NCI-H2107 (cell line): ENCODE measurements around the gene ADD1.

Source experiments
- DNase-seq: peaks from one replicate; lab custom pipeline; 2025; lab: John Stamatoyannopoulos, UW

The ADD1 gene

GRCh38 chr4:2820216-2820982 is 23.2 kb upstream of the ADD1 start:
- peak; percentile 68 for DNase-seq

DNA sequence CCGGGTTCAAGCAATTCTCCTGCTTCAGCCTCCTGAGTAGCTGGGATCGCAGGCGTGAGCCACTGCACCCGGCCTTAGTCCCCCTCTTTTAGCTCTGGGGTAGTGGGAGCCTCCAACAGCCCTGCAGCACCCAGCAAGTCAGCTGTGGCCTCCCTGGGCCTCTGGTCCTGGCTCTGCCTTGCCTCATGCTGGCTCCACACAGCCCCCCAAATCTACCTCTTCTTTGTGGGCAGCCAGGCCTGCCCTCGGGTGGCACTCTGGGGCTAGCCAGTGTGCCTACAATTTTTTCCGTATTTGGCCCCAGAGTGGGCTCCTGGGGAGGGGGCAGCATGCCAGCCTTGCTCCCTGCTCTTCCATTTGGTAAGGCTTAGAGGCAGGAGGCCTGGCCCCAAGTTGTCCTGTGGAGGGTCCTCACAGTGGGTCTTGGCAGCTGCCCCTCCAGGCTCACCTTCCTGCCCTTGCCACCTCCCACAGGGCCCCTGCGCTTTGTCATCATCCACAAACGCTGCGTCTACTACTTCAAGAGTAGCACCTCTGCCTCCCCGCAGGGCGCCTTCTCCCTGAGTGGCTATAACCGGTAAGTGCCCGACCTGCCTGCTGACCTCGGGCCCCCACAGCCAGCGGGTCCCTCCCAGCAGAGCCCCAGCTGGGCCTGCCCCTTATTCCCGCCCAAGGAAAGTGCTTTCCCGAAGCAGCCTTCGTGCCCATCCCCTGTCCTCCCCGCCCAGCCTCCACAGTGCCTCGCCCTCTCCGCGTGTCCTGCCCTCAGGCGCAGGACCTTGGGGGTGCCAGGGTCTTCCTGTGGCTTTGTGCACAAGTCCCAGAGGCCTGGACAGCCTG is 21.0 kb upstream of the ADD1 start:
- no peak for DNase-seq

- DNase-seq: no peak
Observed at GRCh38 chr4:2823301-2823670, 20.4 kb upstream of the ADD1 start.

DNA sequence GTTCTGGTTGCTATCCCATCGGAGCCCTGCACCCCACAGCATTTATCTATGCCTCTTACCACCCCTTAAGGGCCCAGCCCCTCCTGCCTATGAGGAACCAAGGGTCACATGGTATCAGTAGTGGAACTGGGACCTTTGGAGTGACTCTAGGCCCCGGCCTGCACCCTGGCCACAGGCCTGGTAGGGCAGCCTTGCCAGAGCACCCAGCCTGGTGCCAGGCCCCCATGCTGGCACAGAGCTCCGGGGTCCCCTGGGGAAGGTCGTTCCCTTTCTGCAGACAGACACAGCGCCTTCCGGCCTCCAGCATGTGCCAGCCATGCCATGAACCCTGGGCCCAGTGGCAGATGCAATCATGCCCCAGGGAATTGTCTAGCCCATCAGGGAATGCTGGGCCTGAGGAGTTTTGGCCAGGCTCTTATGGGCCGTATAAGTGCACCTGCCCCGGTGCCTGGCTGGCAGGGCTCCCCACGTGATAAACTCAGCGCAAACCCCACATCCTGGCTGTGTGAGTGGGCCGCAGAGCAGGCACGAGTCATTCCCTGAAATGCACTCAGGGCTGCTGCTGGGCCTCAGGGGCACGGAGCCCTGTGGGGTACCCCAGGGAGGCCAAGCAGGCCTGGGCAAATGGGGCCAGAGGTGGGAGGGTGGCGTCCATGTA is 19.8 kb upstream of the ADD1 start:
- no peak for DNase-seq

DNA sequence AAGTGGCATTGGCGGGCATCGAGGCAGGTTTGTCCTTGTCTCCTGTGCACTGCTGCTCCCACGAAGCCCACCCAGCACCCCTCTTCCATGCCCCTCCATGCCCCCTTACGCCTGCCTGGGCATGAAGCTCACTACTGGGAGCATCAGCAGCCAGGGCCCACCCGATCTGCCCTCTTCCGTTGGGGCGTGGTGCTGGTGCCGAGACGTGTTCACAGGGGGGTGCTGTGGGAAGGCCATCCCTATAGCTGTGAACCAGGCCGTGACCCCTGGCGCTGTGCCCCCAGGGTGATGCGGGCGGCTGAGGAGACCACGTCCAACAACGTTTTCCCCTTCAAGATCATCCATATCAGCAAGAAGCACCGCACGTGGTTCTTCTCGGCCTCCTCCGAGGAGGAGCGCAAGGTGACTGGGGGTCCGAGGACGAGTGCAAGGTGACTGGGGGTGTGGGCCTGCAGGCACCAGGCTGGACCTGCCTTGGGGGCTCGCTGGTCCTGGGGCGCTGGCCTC is 19.3 kb upstream of the ADD1 start:
- no peak for DNase-seq

DNA sequence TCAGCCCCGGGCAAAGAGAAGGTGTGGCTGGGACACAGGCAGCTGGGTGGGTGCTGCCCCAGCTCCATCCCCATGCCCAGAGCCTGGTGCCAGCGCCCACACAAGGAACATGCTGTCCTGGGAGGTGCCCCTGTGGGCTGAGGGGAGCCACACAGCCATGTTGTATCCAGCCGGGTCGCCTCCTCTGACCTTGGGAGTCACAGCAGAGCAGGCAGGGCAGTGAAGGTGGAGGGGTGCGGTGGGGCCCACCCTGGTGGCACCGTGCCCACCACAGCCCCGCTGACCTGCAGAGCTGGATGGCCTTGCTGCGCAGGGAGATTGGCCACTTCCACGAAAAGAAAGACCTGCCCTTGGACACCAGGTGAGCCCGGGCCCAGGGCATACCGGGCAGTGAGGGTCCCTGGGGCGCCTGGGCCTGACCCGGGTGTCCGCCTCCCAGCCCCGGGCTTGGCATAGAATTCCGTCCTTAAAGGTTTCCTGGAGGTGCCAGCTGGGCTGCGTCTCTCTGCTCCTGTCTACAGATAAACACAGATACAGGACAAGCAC is 18.7 kb upstream of the ADD1 start:
- no peak for DNase-seq

GRCh38 chr4:2825740-2826139 is 17.9 kb upstream of the ADD1 start:
- no peak for DNase-seq

DNA sequence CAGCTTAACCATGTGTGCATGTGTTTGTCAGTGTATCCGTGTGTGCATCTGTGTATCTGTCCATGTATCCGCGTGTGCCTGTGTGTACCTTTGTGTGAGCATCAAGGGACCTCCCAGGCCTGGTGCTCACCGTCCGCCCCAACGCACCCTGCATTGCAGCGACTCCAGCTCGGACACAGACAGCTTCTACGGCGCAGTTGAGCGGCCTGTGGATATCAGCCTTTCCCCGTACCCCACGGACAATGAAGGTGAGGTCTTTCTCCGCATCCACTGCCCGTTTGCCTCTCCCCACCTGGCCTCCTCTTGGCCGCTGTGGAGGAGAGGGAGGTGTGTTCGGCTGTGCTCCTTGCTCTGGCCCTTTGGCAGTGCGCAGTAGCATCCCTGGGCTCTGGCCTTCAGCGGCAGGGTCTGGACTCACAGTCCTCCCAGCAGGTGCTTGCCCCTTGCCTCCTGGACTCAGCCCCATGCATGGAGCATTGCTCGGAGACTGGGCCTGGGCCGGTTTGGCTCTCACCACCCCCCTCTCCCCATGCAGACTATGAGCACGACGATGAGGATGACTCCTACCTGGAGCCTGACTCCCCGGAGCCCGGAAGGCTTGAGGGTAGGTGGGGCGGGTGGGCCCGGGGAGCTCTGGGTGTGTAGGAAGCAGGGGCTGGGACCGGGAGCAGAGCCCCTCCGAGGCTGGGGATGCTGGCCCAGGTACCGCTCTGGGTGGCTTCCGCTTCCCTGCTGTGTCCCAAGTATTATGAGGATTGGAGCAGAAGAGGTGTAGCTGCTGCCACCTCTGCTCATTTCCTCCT is 16.4 kb upstream of the ADD1 start:
- no peak for DNase-seq

DNA sequence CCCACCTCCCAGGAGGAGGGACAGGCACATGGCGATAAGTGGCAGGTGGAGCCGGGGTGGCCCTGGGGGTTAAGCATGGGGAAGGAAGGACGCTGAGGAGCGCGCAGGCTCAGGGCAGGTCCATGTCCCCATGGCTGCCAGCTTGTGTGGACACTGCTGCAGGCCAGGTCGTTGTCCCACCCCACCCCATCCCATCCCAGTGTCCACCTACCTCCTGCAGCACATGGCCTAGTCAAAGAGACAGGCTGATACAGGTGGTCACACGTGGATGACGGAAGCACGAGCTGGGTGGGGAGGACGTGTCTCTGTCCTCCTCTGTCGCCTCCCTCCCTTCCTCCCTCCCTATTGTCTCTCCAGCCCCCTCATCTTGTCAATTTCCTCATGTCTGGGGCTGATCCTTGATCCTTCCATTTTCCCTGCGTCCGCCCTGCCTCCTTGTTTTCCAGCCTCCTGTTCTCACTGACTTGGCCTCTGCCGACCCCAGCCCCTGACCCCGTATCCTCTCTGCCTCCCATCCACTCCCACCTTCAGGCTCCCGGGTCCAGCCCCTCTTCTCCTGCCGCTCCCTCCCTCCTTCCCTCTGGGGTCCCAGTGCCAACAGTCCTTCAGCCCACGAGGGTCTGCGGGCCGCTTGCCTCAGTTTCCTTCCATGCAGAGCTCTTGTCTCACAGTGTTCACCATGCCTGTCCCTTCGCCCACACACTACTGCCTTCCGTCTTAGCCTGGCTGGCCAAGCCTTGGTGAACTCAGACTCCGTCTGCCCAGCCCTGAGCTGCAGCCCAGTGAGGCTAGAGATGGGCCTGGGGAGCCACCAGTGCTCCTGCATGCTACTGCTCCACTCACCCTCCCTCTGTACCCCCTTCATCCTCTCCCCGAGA is 15.5 kb upstream of the ADD1 start:
- no peak for DNase-seq

DNA sequence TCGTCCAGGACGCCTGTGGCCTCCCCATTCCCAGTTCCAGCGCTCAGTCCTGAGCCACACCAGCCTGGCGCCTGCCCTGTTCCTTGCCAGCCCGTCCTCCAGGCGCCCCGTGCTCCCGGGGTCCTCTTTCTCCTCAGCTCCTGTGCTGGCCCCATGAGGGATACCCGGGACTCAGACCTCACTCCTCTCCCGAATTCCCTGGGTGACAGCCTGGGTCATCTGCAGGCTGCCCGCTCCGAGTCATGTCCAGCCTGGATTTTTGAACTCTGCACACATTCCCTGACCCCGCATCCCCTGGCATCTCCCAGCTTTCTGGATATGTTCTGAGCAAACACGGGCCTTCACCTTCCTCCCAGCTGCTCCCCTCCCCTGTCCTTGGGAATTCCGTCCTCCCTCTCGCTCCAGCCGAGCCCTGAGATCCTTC is 14.9 kb upstream of the ADD1 start:
- no peak for DNase-seq

DNA sequence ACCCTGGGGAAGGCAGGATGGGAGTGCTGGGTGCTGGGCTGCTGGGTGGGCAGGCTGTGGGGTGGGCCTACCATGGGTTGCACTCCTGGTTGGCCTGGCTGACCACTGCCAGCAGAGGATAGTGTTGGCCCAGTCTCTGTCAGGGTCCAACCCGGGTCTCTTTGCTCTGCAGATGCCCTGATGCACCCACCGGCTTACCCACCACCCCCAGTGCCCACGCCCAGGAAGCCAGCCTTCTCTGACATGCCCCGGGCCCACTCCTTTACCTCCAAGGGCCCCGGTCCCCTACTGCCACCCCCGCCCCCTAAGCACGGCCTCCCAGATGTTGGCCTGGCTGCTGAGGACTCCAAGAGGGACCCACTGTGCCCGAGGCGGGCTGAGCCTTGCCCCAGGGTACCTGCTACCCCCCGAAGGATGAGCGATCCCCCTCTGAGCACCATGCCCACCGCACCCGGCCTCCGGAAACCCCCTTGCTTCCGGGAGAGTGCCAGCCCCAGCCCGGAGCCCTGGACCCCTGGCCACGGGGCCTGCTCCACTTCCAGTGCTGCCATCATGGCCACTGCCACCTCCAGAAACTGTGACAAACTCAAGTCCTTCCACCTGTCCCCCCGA is 14.2 kb upstream of the ADD1 start:
- no peak for DNase-seq

- no peak for DNase-seq
Observed at GRCh38 chr4:2829933-2830451, 13.7 kb upstream of the ADD1 start.

GRCh38 chr4:2830632-2831610 is 12.7 kb upstream of the ADD1 start:
- no peak for DNase-seq

DNA sequence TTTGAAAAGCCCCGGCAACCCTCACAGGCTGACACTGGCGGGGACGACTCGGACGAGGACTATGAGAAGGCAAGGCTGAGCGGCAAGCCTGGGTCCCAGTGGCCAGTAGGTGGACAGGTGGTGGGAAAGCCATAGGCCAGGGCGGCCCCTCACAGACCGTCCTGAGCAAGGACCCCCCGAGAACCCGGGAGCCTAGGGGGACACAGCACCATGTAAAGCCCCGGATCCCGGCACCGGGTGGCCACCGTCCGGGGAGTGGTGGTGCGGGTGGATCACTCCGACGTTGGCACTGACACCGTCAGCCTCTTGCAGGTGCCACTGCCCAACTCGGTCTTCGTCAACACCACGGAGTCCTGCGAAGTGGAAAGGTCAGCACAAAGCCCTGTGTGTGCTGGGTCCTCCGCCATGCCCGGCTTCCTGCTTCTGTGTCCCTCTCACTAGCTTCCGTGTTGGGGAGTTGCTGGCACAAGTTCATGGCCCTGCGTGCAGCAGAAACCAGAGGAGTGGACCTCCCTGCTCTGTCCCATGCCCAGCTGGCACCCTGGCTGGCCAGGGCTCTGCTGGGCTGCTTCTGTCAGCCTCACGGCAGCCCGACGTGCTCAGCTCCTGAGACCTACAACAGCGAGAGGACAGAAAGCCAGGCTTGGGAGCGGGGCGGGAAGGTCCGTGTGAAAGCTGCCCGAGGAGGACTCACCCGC is 11.9 kb upstream of the ADD1 start:
- DNase-seq: no peak

- DNase-seq: no peak
Observed at GRCh38 chr4:2832309-2832980, 11.2 kb upstream of the ADD1 start.

DNA sequence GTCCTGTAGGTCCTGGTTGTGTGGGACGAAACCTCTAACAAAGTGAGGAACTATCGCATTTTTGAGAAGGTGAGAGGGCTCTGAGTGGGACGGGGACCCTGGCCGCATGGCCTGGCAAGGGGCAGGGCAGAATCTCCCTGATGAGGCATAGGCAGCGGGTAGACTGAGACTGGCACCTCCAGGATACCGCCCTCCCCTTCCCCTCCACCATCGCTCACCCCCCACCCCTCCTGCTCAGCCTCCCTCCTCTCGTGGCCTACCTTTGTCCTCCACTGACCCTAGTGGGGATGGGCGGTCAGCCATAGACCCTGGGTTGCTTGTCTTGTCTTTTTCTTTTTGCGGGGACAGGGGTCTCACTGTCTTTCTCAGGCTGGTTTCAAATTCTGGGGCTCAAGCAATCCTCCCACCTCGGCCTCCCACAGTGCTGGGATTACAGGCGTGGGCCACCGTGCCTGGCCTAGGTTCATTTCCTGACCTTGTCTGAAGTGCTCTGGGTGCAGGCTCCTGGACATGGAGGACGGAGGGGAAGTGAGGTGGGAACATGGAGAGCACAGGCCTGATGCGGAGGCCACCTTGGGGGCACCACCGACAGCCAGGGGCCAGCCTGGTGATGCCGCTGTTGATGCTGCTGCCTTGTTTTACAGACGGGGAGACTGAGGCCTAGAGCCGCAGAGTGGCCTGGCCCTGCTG is 10.5 kb upstream of the ADD1 start:
- DNase-seq: no peak

- no peak for DNase-seq
Observed at GRCh38 chr4:2833671-2834000, 10.0 kb upstream of the ADD1 start.
